ENCODE data around the gene HNRNPL.
"Not testable (repeated sequence)": the region's sequence is repeated elsewhere in the genome, so short reads cannot be mapped to it uniquely, and the experiment has no call there.

HNRNPL gene

GRCh38 chr19:38796154-38796553 lies 53.6 kb downstream of the HNRNPL start:
- DNase-seq, result no peak

- DNase-seq, result no peak
These were observed 54.2 kb downstream of the HNRNPL start for GRCh38 chr19:38795549-38795948.

GRCh38 chr19:38793671-38794070 lies 56.1 kb downstream of the HNRNPL start:
- DNase-seq, result no peak

- DNase-seq, result no peak
These were observed 56.6 kb downstream of the HNRNPL start for GRCh38 chr19:38793177-38793576.

GRCh38 chr19:38792250-38793111 lies 57.3 kb downstream of the HNRNPL start:
- DNase-seq, result no peak

- DNase-seq, result not testable (repeated sequence)
These were observed 58.2 kb downstream of the HNRNPL start for GRCh38 chr19:38791451-38792064.

- not testable (repeated sequence) for DNase-seq
These were observed 59.0 kb downstream of the HNRNPL start for GRCh38 chr19:38790507-38791403.

GRCh38 chr19:38788478-38789243 lies 61.1 kb downstream of the HNRNPL start, which contains the start of gene LGALS7B:
LGALS7B (plus strand) TSS chr19:38789200; CDS start chr19:38789227, 27 bp downstream.
- DNase-seq, result no peak

- DNase-seq, result no peak
These were observed 63.1 kb downstream of the HNRNPL start for GRCh38 chr19:38786572-38787265.
